Measurements from ENCODE around the gene LIX1.

GRCh38 chr5:97135868-97136267 lies 6.5 kb downstream of the LIX1 start:
- TF ChIP-seq TFCP2L1 (CRISPR knock-in tag; IDR thresholded peaks at IDR 0.05) (no peak), CHD2 (IDR thresholded peaks at IDR 0.05; ENCODE audit: low read length, partially characterized antibody) (no peak), GATA3 (IDR thresholded peaks at IDR 0.05; ENCODE audit: borderline replicate concordance) (no peak), CTCF (IDR thresholded peaks at IDR 0.05) (no peak), POLR2A (IDR thresholded peaks at IDR 0.05; ENCODE audit: low read length) (no peak), ZFP36 (IDR thresholded peaks at IDR 0.05; ENCODE audit: borderline replicate concordance, partially characterized antibody) (no peak), USF2 (IDR thresholded peaks at IDR 0.05) (no peak), JUNB (IDR thresholded peaks at IDR 0.05) (no peak), EP300 (IDR thresholded peaks at IDR 0.05) (no peak)
- TF ChIP-seq, protein P1, sequence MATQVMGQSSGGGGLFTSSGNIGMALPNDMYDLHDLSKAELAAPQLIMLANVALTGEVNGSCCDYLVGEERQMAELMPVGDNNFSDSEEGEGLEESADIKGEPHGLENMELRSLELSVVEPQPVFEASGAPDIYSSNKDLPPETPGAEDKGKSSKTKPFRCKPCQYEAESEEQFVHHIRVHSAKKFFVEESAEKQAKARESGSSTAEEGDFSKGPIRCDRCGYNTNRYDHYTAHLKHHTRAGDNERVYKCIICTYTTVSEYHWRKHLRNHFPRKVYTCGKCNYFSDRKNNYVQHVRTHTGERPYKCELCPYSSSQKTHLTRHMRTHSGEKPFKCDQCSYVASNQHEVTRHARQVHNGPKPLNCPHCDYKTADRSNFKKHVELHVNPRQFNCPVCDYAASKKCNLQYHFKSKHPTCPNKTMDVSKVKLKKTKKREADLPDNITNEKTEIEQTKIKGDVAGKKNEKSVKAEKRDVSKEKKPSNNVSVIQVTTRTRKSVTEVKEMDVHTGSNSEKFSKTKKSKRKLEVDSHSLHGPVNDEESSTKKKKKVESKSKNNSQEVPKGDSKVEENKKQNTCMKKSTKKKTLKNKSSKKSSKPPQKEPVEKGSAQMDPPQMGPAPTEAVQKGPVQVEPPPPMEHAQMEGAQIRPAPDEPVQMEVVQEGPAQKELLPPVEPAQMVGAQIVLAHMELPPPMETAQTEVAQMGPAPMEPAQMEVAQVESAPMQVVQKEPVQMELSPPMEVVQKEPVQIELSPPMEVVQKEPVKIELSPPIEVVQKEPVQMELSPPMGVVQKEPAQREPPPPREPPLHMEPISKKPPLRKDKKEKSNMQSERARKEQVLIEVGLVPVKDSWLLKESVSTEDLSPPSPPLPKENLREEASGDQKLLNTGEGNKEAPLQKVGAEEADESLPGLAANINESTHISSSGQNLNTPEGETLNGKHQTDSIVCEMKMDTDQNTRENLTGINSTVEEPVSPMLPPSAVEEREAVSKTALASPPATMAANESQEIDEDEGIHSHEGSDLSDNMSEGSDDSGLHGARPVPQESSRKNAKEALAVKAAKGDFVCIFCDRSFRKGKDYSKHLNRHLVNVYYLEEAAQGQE (IDR thresholded peaks at IDR 0.05) = no peak
